Ramos (cell line): ENCODE data around the gene ZNF248.

Experiments used
- in situ Hi-C: fragments of 300-500 bp; cut with MboI; formaldehyde crosslinking; loops from one replicate; pipeline ENCODE4 v1.14.3; 2022; ENCODE audit warnings: low sequenced_read_pairs; ENCODE audit not compliant: unreplicated experiment

ZNF248 gene

GRCh38 chr10:37831495-37832333, 25.7 kb downstream of the ZNF248 start:
- in situ Hi-C loops, result no loop called here

- in situ Hi-C loops, result no loop called here
These were observed 30.6 kb downstream of the ZNF248 start for GRCh38 chr10:37826806-37827205.

- in situ Hi-C loops, result no loop called here
These were observed 36.2 kb downstream of the ZNF248 start for GRCh38 chr10:37821237-37821636.

- in situ Hi-C loops, result no loop called here
These were observed 37.6 kb downstream of the ZNF248 start for GRCh38 chr10:37819797-37820196.

GRCh38 chr10:37816290-37816689, 41.1 kb downstream of the ZNF248 start:
- in situ Hi-C loops, result no loop called here

GRCh38 chr10:37813763-37814162, 43.6 kb downstream of the ZNF248 start:
- in situ Hi-C loops, result no loop called here

GRCh38 chr10:37812290-37812689, 45.1 kb downstream of the ZNF248 start:
- in situ Hi-C loops, result no loop called here

DNA sequence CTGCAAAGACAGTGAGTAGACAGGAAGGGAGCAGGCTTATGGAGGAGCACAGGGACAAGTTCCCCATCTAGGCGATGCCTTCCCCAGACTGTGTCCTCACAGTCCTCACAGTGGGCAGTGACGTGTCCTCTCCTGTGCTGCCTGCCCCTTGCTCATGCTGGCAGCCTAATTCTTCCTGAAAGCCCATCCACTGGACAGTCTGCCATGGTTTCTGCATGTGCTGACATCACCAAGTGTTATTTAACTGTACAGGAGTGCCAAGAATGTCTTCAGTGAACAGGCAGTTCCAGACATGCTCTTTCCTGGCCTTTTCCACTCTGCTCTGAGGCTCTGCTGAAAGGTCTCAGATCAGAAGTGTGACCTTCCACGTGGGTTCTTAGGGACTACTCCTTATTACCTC, 54.1 kb downstream of the ZNF248 start:
- in situ Hi-C loops, result no loop called here

DNA sequence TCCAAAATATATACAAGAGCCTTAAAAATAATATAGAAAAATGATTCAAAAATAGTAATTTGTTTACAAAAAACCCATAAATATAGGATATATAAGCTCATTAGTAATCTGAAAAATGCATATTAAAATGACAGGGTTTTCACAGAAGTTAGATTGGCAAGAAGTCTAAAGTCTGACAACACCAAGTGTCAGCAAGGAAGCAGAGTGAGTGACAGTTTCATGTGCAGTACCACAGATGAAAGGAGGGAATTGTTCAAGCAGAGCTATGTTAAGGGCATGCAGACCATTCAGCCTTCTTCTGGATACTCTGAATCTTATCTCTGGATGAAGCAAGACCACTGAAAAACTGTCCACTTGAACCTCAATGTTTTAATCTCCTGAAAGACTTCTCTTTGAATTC, 55.9 kb downstream of the ZNF248 start:
- in situ Hi-C loops, result no loop called here

DNA sequence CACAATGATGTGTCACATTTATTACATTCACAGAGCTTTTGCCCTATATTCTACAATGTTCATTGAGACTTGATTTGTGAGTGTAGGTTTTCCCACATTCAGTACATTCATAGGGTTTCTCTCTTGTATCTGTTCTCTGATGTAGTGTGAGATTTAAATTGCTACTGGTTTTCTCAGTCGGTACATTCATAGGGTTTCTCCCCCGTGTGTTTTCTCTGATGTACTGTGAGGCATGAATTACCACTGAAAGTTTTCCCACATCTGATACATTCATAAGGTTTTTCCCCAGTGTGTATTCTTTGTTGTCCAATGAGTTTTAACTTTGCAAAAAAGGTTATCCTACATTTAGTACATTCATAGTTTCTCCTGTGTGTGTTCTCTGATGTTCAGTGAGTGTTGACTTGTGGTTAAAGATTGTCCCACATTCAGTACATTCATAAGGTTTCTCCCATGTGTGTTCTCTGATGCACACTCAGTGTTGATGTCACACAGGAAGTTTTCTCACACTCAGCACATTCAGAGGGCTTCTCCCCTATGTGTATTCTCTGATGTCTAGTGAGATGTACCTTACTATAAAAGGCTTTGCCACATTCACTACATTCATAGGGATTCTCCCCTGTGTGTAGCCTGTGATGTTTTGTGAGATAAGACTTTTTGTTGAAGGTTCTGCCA, 63.0 kb downstream of the ZNF248 start:
- in situ Hi-C loops, result no loop called here

- in situ Hi-C loops, result no loop called here
These were observed 67.8 kb downstream of the ZNF248 start for GRCh38 chr10:37789590-37789989.

DNA sequence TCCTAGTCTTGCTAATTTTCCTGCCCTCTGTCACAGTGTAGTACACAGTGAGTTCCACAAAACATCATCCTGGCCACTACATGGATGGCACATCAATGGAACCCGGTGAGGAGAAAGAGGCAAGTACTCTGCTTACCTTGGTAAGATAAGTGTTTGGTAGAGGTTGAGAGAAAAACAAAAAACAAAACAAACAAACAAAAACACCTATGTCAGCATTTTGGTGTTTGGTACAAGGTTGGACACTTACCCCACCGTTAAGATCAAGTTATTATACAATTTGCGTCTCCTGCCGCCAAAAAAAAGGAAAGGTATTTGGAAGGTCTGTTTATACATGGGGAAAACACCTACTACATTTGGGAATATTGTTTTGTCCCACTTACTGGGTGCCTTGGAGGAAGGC, 72.7 kb downstream of the ZNF248 start:
- in situ Hi-C loops, result no loop called here

- in situ Hi-C loops, result no loop called here
These were observed 76.9 kb downstream of the ZNF248 start for GRCh38 chr10:37780536-37780935.

DNA sequence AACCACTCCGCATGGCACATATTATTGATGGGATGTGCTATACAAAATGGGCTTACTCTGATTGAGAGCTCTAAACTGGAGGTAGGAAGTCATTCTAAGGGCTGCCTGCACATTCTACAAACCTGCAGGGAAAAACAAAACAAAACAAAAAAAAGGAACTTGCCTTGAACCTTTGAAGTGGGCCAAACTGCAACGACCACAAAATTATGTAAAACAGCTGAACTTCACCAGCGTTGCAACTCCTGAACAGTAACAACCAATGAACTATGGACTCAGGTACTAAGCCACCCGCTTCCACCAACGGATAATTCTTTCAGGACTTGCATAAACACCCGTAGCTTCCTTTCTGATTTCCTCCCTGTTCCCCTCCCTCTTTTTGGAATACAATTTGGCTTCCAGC, 80.4 kb downstream of the ZNF248 start:
- in situ Hi-C loops, result no loop called here

GRCh38 chr10:37775612-37776011, 81.8 kb downstream of the ZNF248 start:
- in situ Hi-C loops, result no loop called here

DNA sequence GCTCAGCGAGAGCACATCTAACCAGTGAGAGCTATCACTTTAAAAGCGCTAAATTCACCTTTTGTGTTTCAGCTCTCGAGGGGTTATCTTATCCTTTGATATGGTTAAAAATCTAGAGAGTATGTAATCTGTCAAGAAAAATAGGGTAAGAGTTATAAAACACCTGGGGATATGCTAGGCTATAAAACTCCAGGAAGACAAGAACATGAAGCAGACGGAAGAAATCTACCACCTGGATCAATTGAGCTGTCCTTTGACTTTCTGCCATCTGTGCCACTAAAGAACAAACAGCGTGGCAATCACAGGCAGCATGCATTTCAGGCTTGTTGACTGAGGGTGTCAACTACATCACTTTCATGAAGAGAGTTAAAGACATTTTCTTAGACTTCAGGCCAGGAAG, 83.1 kb downstream of the ZNF248 start:
- in situ Hi-C loops, result no loop called here

GRCh38 chr10:37765216-37765615, 92.2 kb downstream of the ZNF248 start:
- in situ Hi-C loops, result no loop called here

DNA sequence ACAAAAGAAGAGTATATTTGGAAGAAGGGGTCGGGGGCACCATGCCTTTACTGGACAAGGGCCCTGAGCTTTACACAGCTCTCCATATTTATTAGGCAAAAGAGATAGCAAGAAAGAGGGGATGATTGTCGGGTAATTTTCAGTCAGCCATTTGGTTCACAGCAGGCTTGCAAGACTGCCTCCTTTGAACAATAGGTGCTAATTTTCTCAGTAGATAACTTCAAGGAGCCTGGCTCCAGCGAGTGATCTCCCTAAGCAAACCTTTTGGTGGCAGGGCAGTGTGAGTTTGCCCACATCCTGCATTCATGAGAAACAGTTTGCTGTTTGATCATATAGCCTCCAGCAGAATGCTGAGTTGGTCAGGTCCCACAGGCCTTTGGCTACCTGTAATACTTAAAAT, 94.3 kb downstream of the ZNF248 start:
- in situ Hi-C loops, result no loop called here

- in situ Hi-C loops, result no loop called here
These were observed 95.1 kb downstream of the ZNF248 start for GRCh38 chr10:37762287-37762686.

DNA sequence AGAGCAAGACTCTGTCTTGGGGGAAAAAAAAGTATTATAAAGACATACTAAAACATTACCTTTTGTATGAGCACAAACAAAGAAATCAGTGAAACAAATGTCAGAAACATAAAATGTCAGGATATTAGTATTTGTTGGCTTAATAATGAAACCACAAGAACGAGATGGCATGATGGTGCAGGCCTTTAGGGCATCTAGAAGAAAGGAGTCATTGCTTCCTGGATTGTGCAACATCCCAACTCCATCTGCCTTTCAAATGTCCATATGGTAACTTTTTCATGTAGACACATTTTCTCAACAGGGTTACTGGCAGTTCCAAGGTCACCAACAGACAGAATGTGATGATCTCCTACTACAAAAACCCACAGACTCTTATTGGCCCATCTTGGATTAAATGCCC, 96.6 kb downstream of the ZNF248 start:
- in situ Hi-C loops, result no loop called here

DNA sequence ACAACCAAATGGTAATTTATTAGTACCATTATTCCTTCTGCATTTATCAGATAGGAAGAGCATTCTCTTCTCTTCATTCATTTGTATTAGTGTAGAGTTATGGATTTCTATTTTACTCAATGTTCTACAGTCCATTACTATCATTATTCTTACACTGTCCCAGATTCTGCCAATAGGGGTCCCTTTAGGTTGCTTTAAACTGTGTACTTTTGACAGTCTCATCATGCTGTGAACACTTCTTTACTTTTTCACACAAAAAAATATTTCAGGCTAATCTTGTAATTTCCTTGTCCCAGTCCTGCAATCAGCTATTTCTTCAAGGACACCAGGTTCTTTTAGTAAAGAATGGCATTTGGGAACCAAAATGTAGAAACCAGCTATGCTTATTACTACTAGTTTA, 99.3 kb downstream of the ZNF248 start:
- in situ Hi-C loops, result no loop called here
